K562 (cell line): ENCODE measurements around the gene A4GNT. TPM values are rescaled to one million over a fixed set of nuclear protein-coding genes. Genes with fewer than 3 reads are reported as not detected.

Experiments used
- ADNP ChIP-seq: fragments of 200-800 bp; sonication (Bioruptor generic); IDR thresholded peaks from 2 replicates; pipeline ENCODE4 v1.6.1; 2016; ENCODE audit warnings: missing genetic modification characterization, missing compliant biosample characterization
- BRCA1 ChIP-seq, 2 experiments: fragments of 450-650 bp in 1 of 2; sonication (generic) in 1 of 2; formaldehyde crosslinking in 1 of 2; IDR thresholded peaks; 2 replicates each; pipeline versions ENCODE4 v1.5.0 to v1.6.1; 2017 to 2020; ENCODE audit warnings: mild to moderate bottlenecking in 1 of 2, missing genetic modification reagents in 1 of 2
- CHCHD3 ChIP-seq: fragments of 250-450 bp; sonication (Bioruptor Pico); IDR thresholded peaks from 2 replicates; pipeline ENCODE4 v2.1.2; 2022; ENCODE audit warnings: mild to moderate bottlenecking
- EP400 ChIP-seq: fragments of 450-650 bp; IDR thresholded peaks from 2 replicates; pipeline ENCODE4 v1.6.1; 2017; ENCODE audit warnings: antibody characterized with exemption, mild to moderate bottlenecking, moderate library complexity
- MBD2 ChIP-seq: sonication (generic); IDR thresholded peaks from 2 replicates; pipeline ENCODE4 v1.6.1; 2016; ENCODE audit warnings: low read depth, borderline replicate concordance
- MGA ChIP-seq: fragments of 450-650 bp; IDR thresholded peaks from 2 replicates; pipeline ENCODE4 v1.6.1; 2016; ENCODE audit warnings: mild to moderate bottlenecking, moderate library complexity
- RBBP5 ChIP-seq: fragments of 200-600 bp; sonication (generic); IDR thresholded peaks from 2 replicates; pipeline ENCODE4 v1.6.1; 2012; ENCODE audit warnings: borderline replicate concordance, mild to moderate bottlenecking, low read length, control low read depth, inconsistent platforms; ENCODE audit not compliant: insufficient read depth, poor library complexity, severe bottlenecking
- TRIM24 ChIP-seq, 2 experiments: fragments of 450-650 bp; IDR thresholded peaks; 2 replicates each; pipeline ENCODE4 v1.6.1; 2016
- ZBTB1 ChIP-seq: sonication (generic); formaldehyde crosslinking; IDR thresholded peaks from 2 replicates; pipeline ENCODE4 v1.8.1; 2023; ENCODE audit warnings: missing genetic modification reagents, low read depth, mild to moderate bottlenecking, borderline replicate concordance
- polyA plus RNA-seq, 8 experiments: library from polyadenylated mRNA; depleted of rRNA in 4 of 8; stranded (reverse) in 5 of 8; unstranded in 3 of 8; fragments of >200 nt; fragmentation: Nextera tagmentation in 2 of 8; fragmentation: Illumina TruSeq in 1 of 8; extraction: Ambion mirVana in 2 of 8; extraction: Trizol in 1 of 8; gene quantifications; 2 replicates each; pipeline versions ENCODE4 v1.2.1 to v1.2.3, GENCODE V29; 2011 to 2014; ENCODE audit warnings: inconsistent platforms in 1 of 8, missing spikeins in 1 of 8
- total RNA-seq, 7 experiments: library from RNA; depleted of rRNA in 6 of 7; stranded (reverse); fragments of >200 nt in 6 of 7; fragmentation: Illumina TruSeq in 2 of 7; extraction: Trizol in 2 of 7; gene quantifications; 2 replicates each; pipeline versions ENCODE4 v1.2.1 to v1.2.3, GENCODE V29; 2011 to 2021; ENCODE audit warnings: low replicate concordance in 1 of 7
- TF ChIP-seq, protein P1 (sequence below): fragments of 250-450 bp; sonication (Bioruptor Pico); IDR thresholded peaks from 2 replicates; pipeline ENCODE4 v1.5.0; 2020; ENCODE audit warnings: mild to moderate bottlenecking, borderline replicate concordance
- TF ChIP-seq, protein P2 (sequence below): sonication (generic); formaldehyde crosslinking; IDR thresholded peaks from 2 replicates; pipeline ENCODE4 v1.9.0; 2022; ENCODE audit warnings: mild to moderate bottlenecking, missing genetic modification reagents

A4GNT gene
- total and polyA plus RNA-seq, 9 of the 15 experiments (the other 6 are each of a cell fraction or from before 2014, with no cell fraction given) = not detected

DNA sequence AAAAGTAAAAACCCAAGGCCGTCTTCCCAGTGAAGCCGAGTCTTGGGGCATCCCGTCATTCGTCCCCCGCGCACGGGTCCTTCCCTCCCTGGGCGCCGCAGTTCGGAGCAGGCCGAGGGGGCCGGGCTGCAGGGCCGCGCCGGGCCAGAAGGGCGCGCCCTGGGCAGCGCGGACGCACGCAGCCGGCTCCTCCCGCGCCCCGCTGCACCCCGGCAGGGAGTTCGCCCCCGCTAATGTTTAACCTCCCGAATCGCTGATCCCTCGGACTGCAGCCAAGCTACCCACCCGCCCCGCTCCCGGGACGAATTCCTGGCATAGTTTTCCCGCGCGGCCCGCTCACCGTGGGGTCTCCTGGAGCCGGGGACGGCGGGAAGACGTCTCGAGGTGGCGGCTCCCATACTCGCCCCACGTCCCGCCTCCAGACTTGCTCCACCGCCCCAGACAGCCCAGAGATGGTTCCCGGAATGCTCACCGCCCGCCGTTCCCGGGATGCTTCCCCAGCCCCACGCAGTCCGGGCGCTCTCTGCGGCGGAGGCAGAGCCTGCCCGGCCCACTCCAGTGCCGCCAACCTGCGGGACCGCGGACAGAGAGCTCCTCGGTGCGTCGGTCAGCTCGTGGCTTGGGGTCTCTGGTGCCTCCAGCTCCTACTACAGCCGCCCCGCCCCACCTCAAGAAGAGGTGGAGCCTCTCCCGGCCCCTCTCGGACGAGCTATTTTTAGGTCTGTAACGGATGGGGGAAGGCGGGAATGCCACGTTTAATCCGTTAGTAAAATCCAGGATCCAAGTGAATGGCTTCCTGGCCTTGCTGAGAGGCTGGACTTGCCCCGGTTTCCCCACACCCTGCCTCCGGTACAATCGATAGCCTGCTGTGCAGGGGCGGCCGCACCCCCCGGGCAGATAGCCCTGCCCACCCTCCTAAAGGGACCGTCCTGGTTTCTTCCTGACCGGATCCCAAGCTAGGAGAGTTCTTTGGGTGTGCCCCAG is 16.9 kb downstream of the A4GNT start, which contains the start of gene DZIP1L (continued):
- no peak for TF ChIP-seq MGA
- no peak for TF ChIP-seq BRCA1 (IDR thresholded peaks at IDR 0.05)
- no peak for TF ChIP-seq BRCA1 (CRISPR knock-in tag; IDR thresholded peaks at IDR 0.05)
- TF ChIP-seq TRIM24 (IDR thresholded peaks at IDR 0.05) = no peak
- TF ChIP-seq ADNP = no peak
- no peak for TF ChIP-seq EP400
- no peak for TF ChIP-seq ZBTB1 (CRISPR knock-in tag)
- peak; percentile 60 for TF ChIP-seq RBBP5
- TF ChIP-seq, protein P1, sequence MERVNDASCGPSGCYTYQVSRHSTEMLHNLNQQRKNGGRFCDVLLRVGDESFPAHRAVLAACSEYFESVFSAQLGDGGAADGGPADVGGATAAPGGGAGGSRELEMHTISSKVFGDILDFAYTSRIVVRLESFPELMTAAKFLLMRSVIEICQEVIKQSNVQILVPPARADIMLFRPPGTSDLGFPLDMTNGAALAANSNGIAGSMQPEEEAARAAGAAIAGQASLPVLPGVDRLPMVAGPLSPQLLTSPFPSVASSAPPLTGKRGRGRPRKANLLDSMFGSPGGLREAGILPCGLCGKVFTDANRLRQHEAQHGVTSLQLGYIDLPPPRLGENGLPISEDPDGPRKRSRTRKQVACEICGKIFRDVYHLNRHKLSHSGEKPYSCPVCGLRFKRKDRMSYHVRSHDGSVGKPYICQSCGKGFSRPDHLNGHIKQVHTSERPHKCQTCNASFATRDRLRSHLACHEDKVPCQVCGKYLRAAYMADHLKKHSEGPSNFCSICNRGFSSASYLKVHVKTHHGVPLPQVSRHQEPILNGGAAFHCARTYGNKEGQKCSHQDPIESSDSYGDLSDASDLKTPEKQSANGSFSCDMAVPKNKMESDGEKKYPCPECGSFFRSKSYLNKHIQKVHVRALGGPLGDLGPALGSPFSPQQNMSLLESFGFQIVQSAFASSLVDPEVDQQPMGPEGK (CRISPR knock-in tag) = no peak
- no peak for TF ChIP-seq CHCHD3 (CRISPR knock-in tag)
- TF ChIP-seq, protein P2, sequence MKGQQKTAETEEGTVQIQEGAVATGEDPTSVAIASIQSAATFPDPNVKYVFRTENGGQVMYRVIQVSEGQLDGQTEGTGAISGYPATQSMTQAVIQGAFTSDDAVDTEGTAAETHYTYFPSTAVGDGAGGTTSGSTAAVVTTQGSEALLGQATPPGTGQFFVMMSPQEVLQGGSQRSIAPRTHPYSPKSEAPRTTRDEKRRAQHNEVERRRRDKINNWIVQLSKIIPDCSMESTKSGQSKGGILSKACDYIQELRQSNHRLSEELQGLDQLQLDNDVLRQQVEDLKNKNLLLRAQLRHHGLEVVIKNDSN = no peak
- no peak for TF ChIP-seq MBD2
